ENCODE data around the gene CTRL.

CTRL gene

DNA sequence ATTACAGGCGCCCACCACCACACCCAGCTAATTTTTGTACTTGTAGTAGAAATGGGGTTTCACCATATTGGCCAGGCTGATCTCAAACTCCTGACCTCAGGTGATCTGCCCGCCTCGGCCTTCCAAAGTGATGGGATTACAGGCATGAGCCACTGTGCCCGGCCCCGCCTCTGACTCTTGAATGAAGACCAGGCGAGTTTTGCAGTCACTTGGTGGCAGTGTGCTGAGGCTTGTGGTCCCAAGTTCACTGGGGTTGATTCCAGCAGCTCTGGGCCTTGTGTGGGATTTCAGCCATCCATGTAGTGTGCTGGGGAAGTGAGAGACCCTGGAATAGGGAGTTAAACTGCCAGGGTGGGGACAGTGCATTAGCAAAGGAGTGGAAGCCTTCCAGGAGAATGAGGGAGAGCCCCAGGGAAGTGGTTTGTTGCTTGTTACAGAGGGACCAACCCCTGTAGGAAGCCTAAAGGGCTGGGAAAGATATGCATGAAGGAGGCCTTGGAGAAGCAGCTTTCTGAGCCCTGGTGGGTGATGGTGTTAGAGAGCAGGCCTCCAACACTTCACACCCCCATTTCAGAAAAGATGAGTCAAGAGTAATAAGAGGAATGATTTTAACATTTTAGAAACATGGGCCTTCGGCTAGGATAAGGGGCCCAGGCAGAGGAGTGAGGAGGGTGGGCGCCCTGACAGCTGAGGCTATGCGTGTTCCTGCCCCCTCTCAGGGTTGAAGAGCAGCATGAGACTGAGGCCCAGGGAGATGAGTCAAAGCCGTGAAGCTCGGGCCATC, 24.1 kb downstream of the CTRL start:
- TF ChIP-seq TCF12 (IDR thresholded peaks at IDR 0.05; ENCODE audit: low read depth) (no peak), EP300 (IDR thresholded peaks at IDR 0.05; ENCODE audit: borderline replicate concordance) (no peak), RAD21 (IDR thresholded peaks at IDR 0.05; ENCODE audit: low read depth) (no peak), YY1 (IDR thresholded peaks at IDR 0.05; ENCODE audit: low read depth) (no peak), ZBTB7A (IDR thresholded peaks at IDR 0.05; ENCODE audit: low read depth) (no peak), MAX (IDR thresholded peaks at IDR 0.05) (no peak), FOXM1 (IDR thresholded peaks at IDR 0.05; ENCODE audit: borderline replicate concordance, low read depth) (no peak), CREB1 (IDR thresholded peaks at IDR 0.05; ENCODE audit: low read depth) (no peak)
- TF ChIP-seq, protein P1, sequence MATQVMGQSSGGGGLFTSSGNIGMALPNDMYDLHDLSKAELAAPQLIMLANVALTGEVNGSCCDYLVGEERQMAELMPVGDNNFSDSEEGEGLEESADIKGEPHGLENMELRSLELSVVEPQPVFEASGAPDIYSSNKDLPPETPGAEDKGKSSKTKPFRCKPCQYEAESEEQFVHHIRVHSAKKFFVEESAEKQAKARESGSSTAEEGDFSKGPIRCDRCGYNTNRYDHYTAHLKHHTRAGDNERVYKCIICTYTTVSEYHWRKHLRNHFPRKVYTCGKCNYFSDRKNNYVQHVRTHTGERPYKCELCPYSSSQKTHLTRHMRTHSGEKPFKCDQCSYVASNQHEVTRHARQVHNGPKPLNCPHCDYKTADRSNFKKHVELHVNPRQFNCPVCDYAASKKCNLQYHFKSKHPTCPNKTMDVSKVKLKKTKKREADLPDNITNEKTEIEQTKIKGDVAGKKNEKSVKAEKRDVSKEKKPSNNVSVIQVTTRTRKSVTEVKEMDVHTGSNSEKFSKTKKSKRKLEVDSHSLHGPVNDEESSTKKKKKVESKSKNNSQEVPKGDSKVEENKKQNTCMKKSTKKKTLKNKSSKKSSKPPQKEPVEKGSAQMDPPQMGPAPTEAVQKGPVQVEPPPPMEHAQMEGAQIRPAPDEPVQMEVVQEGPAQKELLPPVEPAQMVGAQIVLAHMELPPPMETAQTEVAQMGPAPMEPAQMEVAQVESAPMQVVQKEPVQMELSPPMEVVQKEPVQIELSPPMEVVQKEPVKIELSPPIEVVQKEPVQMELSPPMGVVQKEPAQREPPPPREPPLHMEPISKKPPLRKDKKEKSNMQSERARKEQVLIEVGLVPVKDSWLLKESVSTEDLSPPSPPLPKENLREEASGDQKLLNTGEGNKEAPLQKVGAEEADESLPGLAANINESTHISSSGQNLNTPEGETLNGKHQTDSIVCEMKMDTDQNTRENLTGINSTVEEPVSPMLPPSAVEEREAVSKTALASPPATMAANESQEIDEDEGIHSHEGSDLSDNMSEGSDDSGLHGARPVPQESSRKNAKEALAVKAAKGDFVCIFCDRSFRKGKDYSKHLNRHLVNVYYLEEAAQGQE (IDR thresholded peaks at IDR 0.05; ENCODE audit: low read depth): no peak

DNA sequence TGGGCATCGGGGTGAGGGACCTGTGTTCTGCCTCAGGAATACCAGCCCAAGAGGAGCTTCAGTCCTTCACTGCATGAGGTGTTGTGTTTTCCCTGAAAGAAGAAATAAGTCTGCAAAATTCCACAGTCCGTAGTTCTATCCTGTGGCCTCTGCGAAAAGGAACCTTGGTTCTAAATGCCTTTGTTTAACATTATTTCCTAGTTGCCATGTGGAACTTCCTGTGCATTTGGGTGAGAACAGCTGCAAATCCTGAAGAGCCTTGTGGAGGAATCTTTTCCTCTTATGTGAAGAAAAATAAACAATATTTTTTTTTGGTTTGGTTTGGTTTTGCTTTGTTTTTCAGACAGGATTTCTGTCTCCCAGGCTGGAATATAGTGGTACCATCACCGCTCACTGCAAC, 28.8 kb downstream of the CTRL start:
- TF ChIP-seq TAF1 (IDR thresholded peaks at IDR 0.05; ENCODE audit: low read depth) (no peak), FOXM1 (IDR thresholded peaks at IDR 0.05; ENCODE audit: borderline replicate concordance, low read depth) (no peak), CREB1 (IDR thresholded peaks at IDR 0.05; ENCODE audit: low read depth) (no peak), TCF12 (IDR thresholded peaks at IDR 0.05; ENCODE audit: low read depth) (no peak), TEAD4 (IDR thresholded peaks at IDR 0.05) (no peak), YY1 (IDR thresholded peaks at IDR 0.05; ENCODE audit: low read depth) (no peak), ZBTB7A (IDR thresholded peaks at IDR 0.05; ENCODE audit: low read depth) (no peak), EP300 (IDR thresholded peaks at IDR 0.05; ENCODE audit: borderline replicate concordance) (no peak), CEBPB (IDR thresholded peaks at IDR 0.05) (no peak), NFIC (IDR thresholded peaks at IDR 0.05) (no peak), MAX (IDR thresholded peaks at IDR 0.05) (no peak), EGR1 (IDR thresholded peaks at IDR 0.05) (no peak), RAD21 (IDR thresholded peaks at IDR 0.05; ENCODE audit: low read depth) (no peak)
- TF ChIP-seq, protein P2, sequence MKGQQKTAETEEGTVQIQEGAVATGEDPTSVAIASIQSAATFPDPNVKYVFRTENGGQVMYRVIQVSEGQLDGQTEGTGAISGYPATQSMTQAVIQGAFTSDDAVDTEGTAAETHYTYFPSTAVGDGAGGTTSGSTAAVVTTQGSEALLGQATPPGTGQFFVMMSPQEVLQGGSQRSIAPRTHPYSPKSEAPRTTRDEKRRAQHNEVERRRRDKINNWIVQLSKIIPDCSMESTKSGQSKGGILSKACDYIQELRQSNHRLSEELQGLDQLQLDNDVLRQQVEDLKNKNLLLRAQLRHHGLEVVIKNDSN (IDR thresholded peaks at IDR 0.05): no peak
- TF ChIP-seq, protein P1 (IDR thresholded peaks at IDR 0.05; ENCODE audit: low read depth): no peak

GRCh38 chr16:67901734-67902133, 29.9 kb downstream of the CTRL start:
- no peak for TF ChIP-seq RAD21 (IDR thresholded peaks at IDR 0.05; ENCODE audit: low read depth)
- no peak for TF ChIP-seq TEAD4 (IDR thresholded peaks at IDR 0.05)
- no peak for TF ChIP-seq ZBTB7A (IDR thresholded peaks at IDR 0.05; ENCODE audit: low read depth)
- TF ChIP-seq CEBPB (IDR thresholded peaks at IDR 0.05): no peak
- TF ChIP-seq, protein P1 (IDR thresholded peaks at IDR 0.05; ENCODE audit: low read depth): no peak
- no peak for TF ChIP-seq NFIC (IDR thresholded peaks at IDR 0.05)
- TF ChIP-seq MAX (IDR thresholded peaks at IDR 0.05): no peak
- TF ChIP-seq TAF1 (IDR thresholded peaks at IDR 0.05; ENCODE audit: low read depth): no peak
- no peak for TF ChIP-seq TCF12 (IDR thresholded peaks at IDR 0.05; ENCODE audit: low read depth)
- TF ChIP-seq EP300 (IDR thresholded peaks at IDR 0.05; ENCODE audit: borderline replicate concordance): no peak
- TF ChIP-seq, protein P2 (IDR thresholded peaks at IDR 0.05): no peak
- TF ChIP-seq CREB1 (IDR thresholded peaks at IDR 0.05; ENCODE audit: low read depth): no peak
- TF ChIP-seq FOXM1 (IDR thresholded peaks at IDR 0.05; ENCODE audit: borderline replicate concordance, low read depth): no peak
- no peak for TF ChIP-seq EGR1 (IDR thresholded peaks at IDR 0.05)
- no peak for TF ChIP-seq YY1 (IDR thresholded peaks at IDR 0.05; ENCODE audit: low read depth)

GRCh38 chr16:67897231-67897630, 34.4 kb downstream of the CTRL start:
- TF ChIP-seq, protein P2 (IDR thresholded peaks at IDR 0.05): no peak
- TF ChIP-seq TAF1 (IDR thresholded peaks at IDR 0.05; ENCODE audit: low read depth): no peak
- no peak for TF ChIP-seq NFIC (IDR thresholded peaks at IDR 0.05)
